ENCODE results near the gene SMARCA4.

GRCh38 chr19:10916602-10917001 is 44.2 kb upstream of the SMARCA4 start:
- TF ChIP-seq CTCF (conservative IDR thresholded peaks at IDR 0.05; ENCODE audit: low read depth in 2 of 2) (no peak), ZNF114 (CRISPR knock-in tag; IDR thresholded peaks at IDR 0.05) (no peak), EZH2phosphoT487 (IDR thresholded peaks at IDR 0.05; ENCODE audit: unreplicated experiment) (no peak), ZNF331 (CRISPR knock-in tag; IDR thresholded peaks at IDR 0.05; ENCODE audit: low read depth) (no peak), NANOG (IDR thresholded peaks at IDR 0.05; ENCODE audit: borderline replicate concordance) (no peak), CREB1 (CRISPR knock-in tag; IDR thresholded peaks at IDR 0.05; ENCODE audit: low read depth) (no peak), EZH2 (IDR thresholded peaks at IDR 0.05; ENCODE audit: low read depth, unreplicated experiment) (no peak)

All from GM23338 (cell line).